C4-2B (cell line): ENCODE results near the gene PIK3CD.

ENCODE experiments used
- CTCF ChIP-seq: fragments of 450-650 bp; conservative IDR thresholded peaks from 2 replicates; pipeline ENCODE4 v1.5.1; 2017; ENCODE audit warnings: mild to moderate bottlenecking
- ZFX ChIP-seq: fragments of 450-650 bp; IDR thresholded peaks from 2 replicates; pipeline ENCODE4 v1.6.1; 2017

GRCh38 chr1:9646037-9646436 is 5.5 kb upstream of the PIK3CD start:
- TF ChIP-seq CTCF (no peak), ZFX (no peak)
